ENCODE measurements around the gene ASB9. TPM values are rescaled to one million over a fixed set of nuclear protein-coding genes. Genes with fewer than 3 reads are reported as not detected.

Gene ASB9
- total and polyA plus RNA-seq, 2 of the 8 experiments (the other 6 are each of a cell fraction or from before 2014, with no cell fraction given), result 0.54 to 1.2 TPM

GRCh38 chrX:15298780-15299179 lies 28.9 kb upstream of the ASB9 start (continued):
- TF ChIP-seq CHD7 (IDR thresholded peaks at IDR 0.05; ENCODE audit: insufficient replicate concordance, low read length) (no peak), BRCA1 (IDR thresholded peaks at IDR 0.05; ENCODE audit: low read depth, low read length) (no peak), CBX5 (IDR thresholded peaks at IDR 0.05; ENCODE audit: low read depth, low read length) (no peak), SP2 (IDR thresholded peaks at IDR 0.05; ENCODE audit: low read length) (no peak), JUN (IDR thresholded peaks at IDR 0.05; ENCODE audit: low read depth, low read length) (no peak), SIX5 (IDR thresholded peaks at IDR 0.05; ENCODE audit: low read depth, low read length) (no peak), CTCF (IDR thresholded peaks at IDR 0.05; ENCODE audit: control extremely low read depth in 1 of 3, insufficient read depth in 1 of 3, low read depth in 1 of 3, low read length in 3 of 3) (no peak), FOSL1 (IDR thresholded peaks at IDR 0.05; ENCODE audit: insufficient read depth, low read depth, low read length) (no peak), MAFK (IDR thresholded peaks at IDR 0.05; ENCODE audit: low read depth, low read length) (no peak)
